Daoy (cell line): Measurements from ENCODE around the gene ARMH1. TPM values are rescaled to one million over a fixed set of nuclear protein-coding genes. Genes with fewer than 3 reads are reported as not detected.
A peak's percentile ranks its signal among the peaks of the same experiment; 100 is the strongest.

Experiments used
- DNase-seq: peaks from one replicate; pipeline ENCODE4 v3.0.0-alpha.2; 2015; ENCODE audit warnings: low read depth
- total RNA-seq: library from RNA; depleted of rRNA; stranded (reverse); fragments of >200 nt; shearing (Covaris generic); gene quantifications from 2 replicates; pipeline ENCODE4 v1.2.3, GENCODE V29; 2014; rRNA removed

ARMH1 gene
- not detected in 2 replicates for total RNA-seq

DNA sequence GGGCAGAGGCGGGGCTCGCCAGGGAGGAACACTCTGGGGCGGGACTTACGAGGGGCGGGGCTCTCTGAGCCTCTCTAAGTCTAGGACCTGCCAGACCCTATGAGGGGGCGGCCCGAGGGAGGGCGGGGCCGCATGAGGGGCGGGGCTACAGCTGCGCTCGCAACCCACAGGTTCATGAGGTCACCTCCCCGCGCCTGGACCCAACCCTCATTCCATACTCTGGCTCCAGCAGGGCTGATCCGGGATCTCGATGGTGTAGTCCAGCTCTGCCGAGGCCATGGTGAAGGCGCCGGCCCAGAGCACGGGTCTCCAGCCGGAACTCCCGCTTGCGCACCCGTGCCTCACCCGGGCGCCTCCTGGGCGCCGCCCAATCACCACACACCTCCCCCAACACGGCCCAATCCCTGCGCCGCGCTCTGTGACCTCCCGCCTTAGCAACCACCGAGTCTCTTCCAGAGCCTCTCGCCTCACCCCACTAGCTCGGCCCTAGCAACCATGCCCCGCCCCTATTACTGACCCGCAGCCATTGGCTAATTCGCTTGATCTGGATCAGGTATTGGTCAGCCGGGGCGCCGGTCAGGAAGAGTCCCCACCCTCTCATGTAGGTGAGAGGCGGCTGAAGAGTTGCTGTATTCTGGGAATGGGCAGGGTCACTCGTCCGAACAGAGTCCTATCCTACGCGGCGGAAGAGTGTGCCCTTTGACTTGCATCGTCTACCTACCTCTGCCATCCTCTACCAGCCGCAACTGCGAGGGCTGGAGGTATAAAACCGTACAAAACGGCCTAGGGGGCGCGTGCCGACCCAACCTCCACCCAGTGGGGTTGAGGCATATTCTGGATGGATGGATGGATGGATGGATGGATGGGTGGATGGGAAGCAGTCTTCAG lies at the start of gene ARMH1, which contains the start of gene TMEM53:
ARMH1 (plus strand) TSS at position 602 of the 888 bp plus-strand sequence. CDS start 14,984 bp downstream, outside the sequence.
TMEM53 (minus strand) TSS at position 369 of the 888 bp plus-strand sequence; CDS start at position 279, 90 bp downstream.
- DNase-seq = peak; percentile 99

DNA sequence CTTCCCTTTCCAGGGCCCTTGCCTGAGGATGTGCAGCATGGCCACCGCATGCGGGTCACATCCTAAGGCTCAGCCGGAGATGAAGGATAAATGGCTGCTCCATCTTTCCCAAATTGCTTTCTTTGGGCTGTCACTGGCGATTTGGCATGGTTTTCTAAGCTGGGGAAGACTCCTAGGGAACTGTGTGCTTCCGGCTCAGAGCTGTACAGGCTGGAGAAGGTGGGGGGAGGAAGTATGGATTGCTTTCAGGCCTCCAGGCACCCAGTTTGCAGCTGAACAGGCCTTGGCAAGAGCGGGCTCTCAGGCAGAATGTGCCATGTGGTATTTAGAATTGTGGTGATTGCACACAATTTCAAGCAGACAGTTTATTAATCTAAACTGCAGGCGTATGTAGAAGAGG lies 49.2 kb upstream of the ARMH1 start:
- DNase-seq = no peak

DNA sequence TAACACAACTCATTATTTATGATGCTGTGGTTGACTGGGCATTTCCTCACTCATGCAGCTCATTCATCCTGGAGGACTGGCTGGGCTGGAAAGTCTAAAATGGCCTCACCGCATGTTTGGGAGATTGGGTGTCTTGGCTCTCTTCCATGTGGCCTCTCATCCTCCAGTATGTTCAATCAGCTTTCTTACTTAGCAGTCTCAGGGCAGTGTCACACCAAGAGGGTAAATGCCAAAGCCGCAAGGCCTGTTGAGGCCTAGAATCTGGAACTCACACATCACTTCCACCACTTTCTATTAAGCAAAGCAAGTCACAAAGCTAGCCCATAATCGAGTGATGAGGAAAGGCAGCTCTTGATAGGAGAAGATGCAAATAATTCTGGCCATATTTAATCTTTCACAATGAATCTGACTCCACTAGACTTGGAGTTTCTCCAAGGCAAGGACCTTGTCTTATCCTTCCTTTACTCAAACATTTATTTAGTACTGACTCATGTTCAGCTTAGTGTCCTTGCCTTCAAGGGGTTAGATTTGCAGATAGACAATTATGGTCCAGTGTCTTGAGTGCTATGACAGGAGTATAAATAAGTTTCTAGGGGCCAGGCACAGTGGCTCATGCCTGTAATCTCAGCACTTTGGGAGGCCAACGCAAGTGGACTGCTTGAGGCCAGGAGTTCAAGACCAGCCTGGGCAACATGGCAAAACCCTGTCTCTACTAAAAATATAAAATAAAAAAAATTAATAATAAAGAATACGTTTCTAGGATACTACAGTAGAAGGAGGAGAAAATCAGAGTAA lies 45.4 kb upstream of the ARMH1 start:
- peak; percentile 81 for DNase-seq

DNA sequence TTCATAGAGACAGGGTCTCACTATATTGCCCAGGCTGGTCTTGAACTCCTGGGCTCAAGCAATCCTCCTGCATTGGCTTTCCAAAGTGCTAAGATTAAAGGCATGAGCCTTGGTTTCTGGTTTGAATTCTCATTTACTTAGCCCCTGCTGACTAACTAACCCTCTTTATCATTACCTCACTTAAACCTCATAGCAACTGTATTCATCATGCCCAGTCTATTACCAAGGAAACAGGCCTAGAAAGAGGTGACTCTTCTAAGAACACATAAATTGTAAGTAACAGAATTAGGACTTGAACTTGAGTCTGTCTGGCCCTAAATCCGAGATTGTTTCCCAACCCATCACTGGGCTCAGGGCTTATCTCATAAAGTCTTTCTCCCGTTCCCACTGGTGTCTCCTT lies 44.4 kb upstream of the ARMH1 start:
- no peak for DNase-seq

DNA sequence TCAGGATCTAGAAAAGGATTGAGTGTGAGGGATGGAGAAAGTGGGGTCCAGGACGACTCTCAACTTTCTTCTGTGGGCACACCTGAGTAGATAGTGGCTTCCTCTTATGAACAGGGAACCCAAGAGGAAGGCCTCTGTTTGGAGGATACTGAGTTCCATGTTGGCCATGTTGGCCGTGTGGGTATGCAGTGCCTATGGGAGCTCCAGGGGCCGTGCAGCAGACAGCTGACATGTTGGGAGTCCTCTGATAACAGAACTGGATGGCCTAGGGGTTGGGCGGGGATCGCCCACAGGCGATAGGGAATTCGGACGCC lies 43.2 kb upstream of the ARMH1 start:
- no peak for DNase-seq

DNA sequence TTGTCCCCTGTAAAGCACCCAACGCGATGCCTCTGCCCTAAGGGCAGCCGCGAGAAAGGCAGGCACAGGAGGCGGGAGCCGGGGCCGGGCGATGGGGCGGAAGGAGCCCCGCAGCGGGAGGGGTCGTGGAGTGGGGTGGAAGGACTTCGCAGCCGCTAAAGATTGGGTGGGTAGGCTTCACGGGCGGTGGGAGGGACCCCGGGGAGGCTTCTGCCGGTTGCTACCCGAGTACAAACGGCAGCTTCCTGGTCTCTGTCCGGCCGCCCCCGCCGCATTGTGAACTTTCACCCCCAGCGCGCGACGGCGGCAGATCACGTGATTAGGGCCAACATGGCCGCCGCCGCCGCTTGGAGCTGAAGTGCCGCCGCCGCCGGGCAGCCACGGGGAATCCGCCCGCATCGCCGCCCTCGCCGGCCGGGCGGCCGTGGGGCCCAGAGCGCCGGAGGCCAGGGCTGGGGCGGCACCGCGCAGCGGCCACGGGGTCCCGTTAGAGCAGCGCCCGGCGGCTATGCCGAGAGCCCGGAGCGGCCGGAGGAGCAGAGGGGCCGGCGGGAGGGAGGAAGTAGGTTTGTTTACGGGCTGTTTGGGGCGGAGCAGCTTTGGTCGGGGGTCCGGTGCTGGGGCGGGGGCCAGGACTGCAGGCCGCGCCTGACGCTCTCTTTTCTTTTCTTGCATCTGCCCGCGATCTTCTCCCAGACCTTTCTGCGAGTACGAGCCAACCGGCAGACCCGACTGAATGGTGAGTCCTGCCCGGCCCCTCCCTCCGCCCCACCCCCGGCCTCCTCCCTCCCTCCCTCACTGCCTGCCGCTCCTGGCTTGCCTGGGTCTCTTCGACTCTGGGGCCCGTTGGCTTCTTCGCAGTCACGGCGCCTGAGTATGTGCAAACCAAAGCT lies 42.6 kb upstream of the ARMH1 start:
- peak; percentile 93 for DNase-seq

DNA sequence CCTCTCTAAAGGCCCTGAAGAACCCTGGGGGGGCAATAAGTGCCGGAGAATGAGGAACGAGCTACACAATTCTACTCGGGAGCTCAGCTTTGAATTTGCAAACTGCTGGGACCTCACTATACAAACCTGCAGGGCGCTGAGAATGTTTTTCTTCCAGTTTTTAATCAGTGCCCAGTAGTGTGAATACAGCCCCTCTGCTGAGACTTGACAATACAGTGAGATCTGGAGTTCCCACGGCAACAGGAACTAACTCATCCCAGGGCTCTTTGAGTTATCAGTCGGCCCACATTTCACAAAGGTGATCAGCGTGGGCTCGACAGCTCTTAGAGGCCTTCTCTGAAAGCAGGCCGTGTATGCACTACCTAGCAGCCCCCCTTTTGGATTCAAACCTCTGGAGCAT lies 41.9 kb upstream of the ARMH1 start:
- no peak for DNase-seq

DNA sequence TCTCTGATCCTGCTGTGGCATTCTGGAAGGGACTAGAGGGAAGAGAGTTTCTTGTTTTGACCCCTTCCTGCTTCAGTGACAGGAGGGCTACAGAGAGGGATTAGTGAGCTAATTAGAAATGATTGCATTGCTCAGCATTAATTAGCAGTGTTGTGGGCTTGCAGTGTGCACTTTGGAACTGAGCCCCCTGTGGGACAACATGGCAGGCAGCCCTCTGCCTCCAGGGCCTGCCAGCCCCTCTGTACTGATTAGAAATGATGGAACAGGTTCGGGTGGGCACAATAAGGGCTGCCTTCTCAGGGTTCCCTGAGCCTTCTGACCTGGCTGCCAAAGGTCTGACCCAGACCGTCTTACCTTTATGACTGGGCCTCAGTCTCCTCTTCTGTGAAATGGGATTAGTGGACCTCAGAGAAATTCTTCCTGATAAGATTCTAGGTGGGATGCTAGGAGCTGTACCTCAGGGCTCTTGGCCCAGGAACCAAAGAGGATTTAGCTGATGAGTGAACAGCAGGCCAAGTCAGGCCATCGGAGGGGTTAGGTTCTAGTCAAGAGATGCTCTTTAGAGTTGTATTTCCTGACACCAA lies 39.8 kb upstream of the ARMH1 start:
- no peak for DNase-seq

DNA sequence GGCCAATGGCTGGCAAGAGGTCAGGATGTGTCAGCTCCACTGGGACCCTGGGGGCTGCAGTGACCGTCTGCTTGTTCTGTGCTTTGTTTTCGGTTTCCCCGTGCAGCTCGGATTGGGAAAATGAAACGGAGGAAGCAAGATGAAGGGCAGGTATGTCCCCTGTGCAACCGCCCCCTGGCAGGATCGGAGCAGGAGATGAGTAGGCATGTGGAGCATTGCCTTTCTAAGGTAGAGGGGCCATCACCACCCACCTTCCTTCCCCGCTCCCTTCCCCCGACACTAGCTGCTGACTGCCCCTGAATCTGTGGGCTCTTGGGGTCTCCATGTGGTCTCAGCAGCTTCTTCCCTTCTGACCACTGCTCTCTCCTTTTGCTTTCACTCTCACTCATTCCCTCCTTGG lies 39.1 kb upstream of the ARMH1 start:
- DNase-seq = no peak

DNA sequence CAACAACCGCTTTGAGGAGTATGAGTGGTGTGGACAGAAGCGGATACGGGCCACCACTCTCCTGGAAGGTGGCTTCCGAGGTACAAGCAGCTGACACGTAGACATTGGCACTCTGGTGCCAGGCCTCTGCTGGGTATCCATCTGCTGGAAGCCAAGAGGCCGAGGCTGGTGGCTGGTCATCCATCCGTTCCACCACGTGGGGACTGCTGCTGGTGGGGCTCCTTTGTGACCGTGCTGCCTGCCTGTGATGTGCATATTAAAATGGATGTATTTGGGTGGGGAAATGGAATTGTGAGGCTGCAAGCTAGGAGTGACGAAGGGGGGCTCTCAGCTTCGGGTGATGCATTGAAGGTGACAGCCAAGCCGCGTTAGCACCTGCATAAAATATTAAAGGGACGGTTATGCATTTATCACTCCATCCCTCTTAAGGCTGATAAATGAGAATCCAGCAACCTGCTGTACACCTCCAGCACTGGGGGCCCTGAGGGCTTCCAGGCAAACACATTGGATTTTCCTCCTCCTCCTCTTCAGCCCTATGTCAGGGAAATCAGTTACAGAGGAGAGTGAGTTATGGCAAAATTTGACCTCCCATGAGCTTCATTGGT lies 38.3 kb upstream of the ARMH1 start:
- DNase-seq = no peak

DNA sequence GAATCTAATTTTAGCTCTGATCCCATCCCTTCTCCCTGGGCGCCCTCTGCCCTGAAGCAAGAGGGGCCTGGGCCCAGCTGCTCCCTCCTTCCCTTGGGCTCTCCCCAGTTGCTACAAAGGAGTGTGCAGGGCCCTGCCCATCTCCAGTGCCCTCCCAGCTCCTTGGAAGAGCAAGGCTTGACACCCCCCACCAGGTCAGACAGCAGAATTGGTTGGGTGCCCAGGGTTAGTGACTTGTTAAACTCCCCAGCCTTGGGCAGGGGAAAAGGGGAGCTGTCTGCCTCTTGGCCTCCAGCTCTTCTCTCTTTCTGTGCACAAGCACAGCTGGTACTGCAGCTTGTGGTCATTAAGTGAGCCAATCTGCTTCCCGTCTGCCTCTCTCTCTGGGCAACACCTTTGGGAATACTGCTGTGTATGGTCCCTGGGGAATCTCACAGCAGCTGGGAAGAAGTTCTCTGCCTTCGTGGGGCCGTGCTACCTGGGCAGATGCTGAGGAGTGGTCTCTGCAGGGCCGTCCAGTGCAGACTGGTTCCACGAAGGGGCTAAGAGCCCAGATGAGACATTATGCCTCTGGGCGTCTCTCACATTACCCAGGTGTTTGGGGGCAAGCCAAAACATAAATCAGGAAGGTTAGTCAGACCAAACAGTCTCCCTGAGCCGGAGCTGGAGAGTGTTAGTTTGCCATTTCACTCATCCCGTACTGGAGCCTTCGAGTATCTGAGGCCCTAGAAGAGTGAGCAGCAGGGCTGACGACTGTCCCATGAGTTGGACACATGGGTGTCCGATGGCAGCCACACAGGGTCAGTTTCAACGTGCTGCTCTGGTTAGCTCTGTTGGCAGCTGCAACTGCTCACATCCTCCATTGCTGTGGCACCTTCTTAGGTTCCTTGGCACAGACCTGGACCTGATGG lies 37.6 kb upstream of the ARMH1 start:
- DNase-seq = no peak

DNA sequence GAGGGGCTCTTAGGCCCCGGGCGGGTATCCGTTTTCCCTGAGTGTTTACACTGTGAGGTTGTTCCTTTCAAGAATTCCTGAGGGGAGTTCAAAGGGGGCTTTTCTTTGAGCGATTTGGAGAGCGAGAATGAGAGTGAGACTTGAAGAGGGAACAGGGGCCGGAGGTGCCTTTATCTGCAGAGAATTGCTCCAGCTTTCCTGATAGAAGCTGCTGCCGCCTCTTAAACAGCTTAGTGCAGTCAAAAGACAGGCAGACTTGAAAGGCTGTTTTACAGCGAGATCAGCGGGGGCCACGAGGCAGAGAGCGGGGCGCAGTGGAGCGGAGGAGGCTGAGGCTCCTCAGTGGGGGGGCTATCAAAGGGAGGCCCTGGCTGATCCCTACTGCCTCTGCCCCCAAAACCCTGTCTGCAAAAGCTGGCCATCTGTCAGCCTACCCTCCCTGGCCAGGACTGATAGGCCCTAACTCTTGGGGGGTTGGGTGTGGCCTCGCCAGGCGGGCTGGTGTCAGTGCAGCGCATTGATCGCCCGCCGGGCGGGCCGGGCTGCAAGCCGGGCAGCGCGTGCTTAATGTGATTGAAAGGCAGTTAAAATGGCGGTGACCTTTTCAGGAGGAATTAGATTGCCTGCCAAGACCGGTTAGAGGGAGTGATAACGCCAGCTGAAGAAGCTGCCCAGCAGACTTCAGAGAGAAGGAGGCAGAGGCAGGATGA lies 36.7 kb upstream of the ARMH1 start:
- no peak for DNase-seq

DNA sequence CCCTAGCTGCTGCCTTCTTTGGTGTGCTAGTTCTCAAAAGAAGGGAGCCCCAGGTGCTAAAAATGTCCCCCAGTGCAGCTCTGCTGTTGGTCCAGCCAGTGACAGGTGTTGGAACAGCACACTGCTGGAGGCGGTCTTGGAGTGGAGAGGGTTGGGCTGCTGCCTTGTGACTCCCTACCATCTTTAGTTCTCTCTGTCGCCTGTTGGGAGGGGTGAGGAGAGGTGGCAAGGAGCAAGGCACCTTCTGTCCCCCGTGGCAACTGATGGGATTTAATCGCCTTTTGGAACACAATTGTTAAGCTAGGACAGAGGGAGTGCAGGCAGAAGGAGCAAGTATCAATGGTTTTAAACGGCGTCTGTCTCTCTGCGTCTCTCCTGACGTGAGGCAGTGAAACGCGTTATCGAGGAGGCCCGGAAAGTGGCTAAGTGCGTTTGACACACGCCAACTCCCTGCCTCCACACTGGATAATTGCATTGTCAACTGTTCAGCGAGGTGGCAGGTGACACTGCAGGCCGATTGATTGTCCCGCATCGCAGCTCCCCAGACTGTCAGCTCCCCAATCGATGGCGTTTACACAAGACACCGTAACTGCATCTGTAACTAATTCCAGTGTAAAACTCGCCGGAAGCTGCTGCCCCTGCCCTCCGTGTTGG lies 34.2 kb upstream of the ARMH1 start:
- no peak for DNase-seq

DNA sequence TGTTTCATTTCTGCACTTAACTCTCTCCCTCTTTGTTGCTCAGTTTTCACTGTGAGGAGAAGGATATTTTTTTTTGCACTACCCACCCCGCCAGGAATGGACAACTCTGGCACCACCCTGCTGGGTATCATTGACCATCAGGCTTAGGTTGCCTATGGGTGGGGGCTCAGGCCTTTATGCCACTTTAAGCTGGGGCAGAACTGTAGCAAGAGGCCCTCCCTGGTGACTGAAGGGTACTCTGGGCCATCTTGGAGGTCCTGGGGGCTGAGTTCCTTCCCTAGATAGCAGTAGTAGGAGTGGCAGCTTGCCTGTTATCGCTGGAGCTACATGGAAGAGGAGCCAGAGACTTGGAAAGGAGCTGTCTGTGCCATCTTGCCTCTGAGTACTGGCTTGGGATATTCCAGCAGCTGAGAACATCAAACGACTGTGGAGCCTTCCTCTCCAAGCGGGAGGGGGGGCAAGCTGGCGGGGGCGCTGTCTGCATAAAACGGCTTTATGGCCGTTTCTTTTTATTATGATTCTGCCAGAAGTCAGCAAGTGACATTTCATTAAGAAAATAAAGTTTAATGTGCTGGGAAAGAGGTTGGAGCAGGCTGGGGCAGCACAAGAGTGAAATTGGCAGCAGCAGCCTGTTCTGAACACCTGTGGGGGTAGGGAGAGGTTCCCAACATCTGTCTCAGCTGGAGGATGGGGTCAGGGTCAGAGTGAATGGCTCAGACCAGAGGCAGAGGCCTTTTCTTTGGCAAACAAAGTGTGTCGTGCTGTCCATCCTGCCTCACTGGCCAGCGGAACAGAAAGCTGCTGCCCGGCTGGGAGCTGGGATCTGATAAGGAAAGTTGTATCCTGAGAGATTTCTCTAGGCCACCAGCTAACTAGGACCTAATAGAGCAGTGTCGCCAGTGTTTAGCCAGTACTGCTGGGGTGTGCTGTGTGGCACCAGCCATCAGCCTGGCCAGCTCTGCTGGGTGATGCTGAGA lies 33.1 kb upstream of the ARMH1 start:
- DNase-seq = no peak

DNA sequence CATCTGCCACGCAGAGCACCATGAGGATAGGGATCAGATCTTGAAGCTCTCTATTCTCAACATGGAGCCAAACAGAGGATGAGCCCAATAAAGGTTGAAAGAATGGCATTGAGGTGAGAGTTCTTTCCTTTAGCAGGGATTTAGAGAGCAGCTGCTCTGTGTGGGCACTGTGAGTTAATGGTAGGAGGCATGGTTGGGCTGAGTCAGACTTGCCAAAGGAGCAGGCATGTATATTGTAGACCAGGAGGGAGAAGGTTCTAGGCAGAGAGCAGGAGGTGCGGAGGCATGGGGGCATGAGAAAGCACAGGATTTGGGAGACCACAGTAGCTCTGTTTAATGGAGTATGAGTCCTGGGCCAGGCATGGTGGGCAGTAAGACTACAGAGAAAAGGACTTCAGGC lies 32.3 kb upstream of the ARMH1 start:
- DNase-seq = no peak

DNA sequence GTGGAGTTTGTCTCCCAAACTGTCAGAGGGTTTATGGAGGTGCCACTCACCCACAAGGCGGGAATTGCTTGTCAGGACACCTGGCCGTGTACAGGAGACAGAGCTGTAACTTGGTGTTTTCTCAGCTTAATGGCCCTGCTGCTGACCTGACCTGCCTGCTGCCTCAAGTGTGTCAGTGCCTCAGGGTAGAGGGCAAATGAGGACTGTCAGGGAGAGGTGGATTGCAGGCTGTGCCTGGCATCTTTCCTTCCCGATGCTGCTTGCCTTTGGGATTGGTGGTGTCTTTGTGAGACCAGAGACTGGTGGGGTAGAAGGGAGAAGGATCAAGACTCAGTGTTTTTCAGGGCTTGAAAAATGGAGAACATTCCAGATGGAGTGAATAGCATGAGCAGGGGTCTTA lies 31.6 kb upstream of the ARMH1 start:
- DNase-seq = no peak

DNA sequence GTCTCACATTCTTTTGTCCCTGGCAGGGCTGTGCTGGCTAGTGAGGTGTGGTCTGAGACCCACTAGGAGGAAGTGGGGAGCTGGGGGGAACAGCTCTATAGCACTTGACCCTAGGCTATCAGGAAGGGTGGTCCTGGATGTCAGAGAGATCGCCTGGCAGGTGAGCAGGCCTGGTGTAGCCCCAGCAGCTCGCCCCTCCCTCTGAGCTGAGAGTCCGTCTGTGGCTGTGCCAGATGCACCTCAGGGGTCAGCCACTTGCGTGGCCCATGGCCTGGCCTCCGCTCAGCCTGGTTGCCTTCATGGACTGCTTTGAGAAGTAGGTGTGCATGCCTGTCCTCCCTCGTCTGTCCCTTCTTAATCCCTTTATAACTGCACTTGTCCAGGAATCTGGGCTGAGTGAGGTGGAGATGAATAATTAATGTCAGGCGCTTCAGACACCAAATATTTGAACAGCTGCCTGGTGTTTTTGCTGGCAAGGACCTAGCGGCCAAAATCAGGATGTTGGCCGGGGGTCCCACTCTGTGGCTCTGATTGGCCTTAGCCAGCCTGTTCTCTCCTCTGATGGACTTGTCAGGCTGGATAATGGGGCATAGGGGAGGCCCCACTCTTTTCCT lies 30.7 kb upstream of the ARMH1 start:
- no peak for DNase-seq
